HepG2 (cell line): ENCODE data around the gene XAB2. TPM values are rescaled to one million over a fixed set of nuclear protein-coding genes. Genes with fewer than 3 reads are reported as not detected.

Source experiments
- ATAC-seq: fragments of 200-7000 bp; cut with Tn5 transposase; 3 replicates; pipeline ENCODE4 v1.9.1; 2020; ENCODE audit warnings: mild to moderate bottlenecking, moderate library complexity
- BruUV-seq: library from RNA; stranded (reverse); fragments of 400-500 nt; replicated peaks from 2 replicates; lab custom pipeline; 2021; lab: Mats Ljungman, UMichigan
- CTCF ChIA-PET: fragments of 300-600 bp; formaldehyde crosslinking; extraction: SDS; loops from one replicate; lab custom pipeline; 2021; ENCODE audit warnings: low total read pairs, inconsistent platforms, low intra/inter-chr PET ratio; lab: Yijun Ruan, JAX
- POLR2A ChIA-PET: fragments of 350-600 bp; sonication (Branson Sonifier 250); formaldehyde crosslinking; loops from one replicate; lab custom pipeline; 2020; ENCODE audit warnings: antibody characterized with exemption, inconsistent platforms; lab: Yijun Ruan, JAX
- DNase-seq: peaks from one replicate; pipeline ENCODE4 v3.0.0-alpha.2; 2015; ENCODE audit warnings: low spot score
- FAIRE-seq: peaks from 3 replicates; lab custom pipeline; 2011; peaks lifted over from hg19 to GRCh38; lab: Jason Lieb, UNC
- H2AFZ ChIP-seq: one replicate; pipeline ENCODE4 v1.6.1; 2011; ENCODE audit warnings: low read length, inconsistent platforms
- H3K27ac ChIP-seq: fragments of 300-600 bp; 3 replicates; pipeline ENCODE4 v1.8.0; 2011; ENCODE audit warnings: mixed run types, mild to moderate bottlenecking, mixed read lengths, low read length, inconsistent platforms; ENCODE audit not compliant: insufficient read depth; ENCODE audit errors: extremely low read length
- H3K27me3 ChIP-seq, 2 experiments: fragments of 200-600 bp in 1 of 2; 2 replicates in 1 of 2; 3 replicates in 1 of 2; pipeline versions ENCODE4 v1.6.0 to v1.8.0; 2011; ENCODE audit warnings: low read length in 2 of 2, mild to moderate bottlenecking in 2 of 2, moderate library complexity in 2 of 2, inconsistent platforms in 1 of 2; ENCODE audit not compliant: insufficient read depth in 2 of 2, control insufficient read depth in 1 of 2
- H3K36me3 ChIP-seq, 2 experiments: fragments of 200-600 bp in 1 of 2; replicated peaks in 1 of 2; 2 replicates in 1 of 2; 3 replicates in 1 of 2; pipeline versions ENCODE4 v1.5.1 to v1.8.0; 2011; ENCODE audit warnings: low read length in 2 of 2, inconsistent platforms in 1 of 2; ENCODE audit not compliant: insufficient read depth in 2 of 2, control insufficient read depth in 1 of 2
- H3K4me1 ChIP-seq: 2 replicates; pipeline ENCODE4 v1.5.1; 2012; ENCODE audit warnings: low read length, inconsistent platforms; ENCODE audit not compliant: insufficient read depth
- H3K4me2 ChIP-seq: 2 replicates; pipeline ENCODE4 v1.6.0; 2011; ENCODE audit warnings: low read depth, low read length, inconsistent platforms
- H3K4me3 ChIP-seq, 3 experiments: fragments of 200-600 bp in 1 of 3; sonication (generic), shearing (Covaris generic) in 1 of 3; replicated peaks in 1 of 3; 2 replicates each; pipeline ENCODE4 v1.5.1; 2011 to 2016; ENCODE audit warnings: low read length in 3 of 3, inconsistent platforms in 2 of 3, low read depth in 2 of 3, mild to moderate bottlenecking in 2 of 3, control low read depth in 1 of 3, mixed read lengths in 1 of 3; ENCODE audit not compliant: insufficient read depth in 1 of 3
- H3K79me2 ChIP-seq: one replicate; pipeline ENCODE4 v1.6.1; 2011; ENCODE audit warnings: low read length, inconsistent platforms; ENCODE audit not compliant: insufficient read depth
- H3K9ac ChIP-seq: 2 replicates; pipeline ENCODE4 v1.6.0; 2011; ENCODE audit warnings: mild to moderate bottlenecking, low read depth, low read length, inconsistent platforms; ENCODE audit not compliant: insufficient read depth
- H3K9me3 ChIP-seq: 2 replicates; pipeline ENCODE4 v1.5.1; 2012; ENCODE audit warnings: mild to moderate bottlenecking, low read length
- H4K20me1 ChIP-seq: 2 replicates; pipeline ENCODE4 v1.6.0; 2011; ENCODE audit warnings: inconsistent platforms, mild to moderate bottlenecking, low read length, moderate library complexity; ENCODE audit not compliant: insufficient read depth
- CREM ChIP-seq, 2 experiments: sonication (generic) in 1 of 2; formaldehyde crosslinking in 1 of 2; IDR thresholded peaks; 2 replicates each; pipeline versions ENCODE4 v1.4.0 to v1.6.1; 2016 to 2020; ENCODE audit warnings: antibody characterized with exemption in 1 of 2, mild to moderate bottlenecking in 1 of 2, missing genetic modification reagents in 1 of 2
- NONO ChIP-seq, 2 experiments: fragments of 450-650 bp in 1 of 2; sonication (generic) in 1 of 2; formaldehyde crosslinking in 1 of 2; IDR thresholded peaks in 1 of 2; conservative IDR thresholded peaks in 1 of 2; 2 replicates each; pipeline versions ENCODE4 v1.6.1 to v1.8.0; 2017 to 2022; ENCODE audit warnings: mild to moderate bottlenecking in 1 of 2, missing genetic modification reagents in 1 of 2, moderate library complexity in 1 of 2
- PHF5A ChIP-seq: IDR thresholded peaks from one replicate; pipeline ENCODE4 v1.6.1; 2018; ENCODE audit warnings: low read depth, missing genetic modification reagents; ENCODE audit not compliant: unreplicated experiment
- SSRP1 ChIP-seq: IDR thresholded peaks from 2 replicates; pipeline ENCODE4 v1.6.1; 2016; ENCODE audit warnings: control low read depth
- THYN1 ChIP-seq: sonication (generic); formaldehyde crosslinking; IDR thresholded peaks from 2 replicates; pipeline ENCODE4 v1.8.1; 2023; ENCODE audit warnings: low read depth, mild to moderate bottlenecking, moderate library complexity, missing genetic modification reagents, borderline replicate concordance
- U2AF1 ChIP-seq: fragments of 200-400 bp; formaldehyde crosslinking; optimal IDR thresholded peaks from 2 replicates; pipeline ENCODE3; 2017; ENCODE audit warnings: mild to moderate bottlenecking, low read depth, low read length
- WIZ ChIP-seq: sonication (generic); formaldehyde crosslinking; IDR thresholded peaks from 2 replicates; pipeline ENCODE4 v1.5.1; 2020; ENCODE audit warnings: mild to moderate bottlenecking, missing genetic modification reagents
- ZNF263 ChIP-seq: sonication (generic); formaldehyde crosslinking; IDR thresholded peaks from 2 replicates; pipeline ENCODE4 v1.4.0; 2020; ENCODE audit warnings: missing genetic modification reagents
- ZNF556 ChIP-seq: sonication (generic); formaldehyde crosslinking; IDR thresholded peaks from 2 replicates; pipeline ENCODE4 v1.4.0; 2020; ENCODE audit warnings: mild to moderate bottlenecking, missing genetic modification reagents, borderline replicate concordance
- ZNF780A ChIP-seq: sonication (generic); formaldehyde crosslinking; IDR thresholded peaks from 2 replicates; pipeline ENCODE4 v1.8.0; 2022; ENCODE audit warnings: mild to moderate bottlenecking, missing genetic modification reagents, moderate library complexity
- WGBS: methylation state at CpG from one replicate; pipeline ENCODE4 v1.1.6; 2017; ENCODE audit warnings: low lambda C conversion rate; 5-methylcytosine and 5-hydroxymethylcytosine counted together
- in situ Hi-C: cut with HindIII; loops from 2 replicates; pipeline ENCODE4 v1.10.0; 2017; ENCODE audit warnings: low pct_unique_long_range_greater_than_20kb; ENCODE audit not compliant: extremely low pct_ligation_motif_present
- intact Hi-C: fragments of 100-400 bp; cut with micrococcal nuclease; formaldehyde crosslinking; loops from one replicate; pipeline ENCODE4 v1.10.0; 2022; ENCODE audit not compliant: unreplicated experiment
- polyA plus RNA-seq, 8 experiments: library from polyadenylated mRNA; depleted of rRNA in 3 of 8; stranded (reverse) in 7 of 8; unstranded in 1 of 8; fragments of >200 nt; fragmentation: Illumina TruSeq in 4 of 8; extraction: Trizol in 4 of 8; gene quantifications; 2 replicates each; pipeline versions ENCODE4 v1.2.1 to v1.2.3, GENCODE V29; 2011 to 2016; ENCODE audit warnings: low read depth in 4 of 8, missing spikeins in 1 of 8, mixed read lengths in 1 of 8; ENCODE audit not compliant: insufficient read depth in 1 of 8
- total RNA-seq, 5 experiments: library from RNA; depleted of rRNA; stranded (reverse); fragments of >200 nt; fragmentation: Illumina TruSeq; extraction: Trizol; gene quantifications; 2 replicates each; pipeline ENCODE4 v1.2.3, GENCODE V29; 2016; ENCODE audit warnings: low read depth in 1 of 5
- TF ChIP-seq, protein P1 (sequence below): sonication (generic); formaldehyde crosslinking; IDR thresholded peaks from 2 replicates; pipeline ENCODE4 v1.4.0; 2020; ENCODE audit warnings: missing genetic modification reagents
- TF ChIP-seq, protein P2 (sequence below): sonication (generic); formaldehyde crosslinking; IDR thresholded peaks from 2 replicates; pipeline ENCODE4 v1.4.0; 2020; ENCODE audit warnings: mild to moderate bottlenecking, missing genetic modification reagents
- TF ChIP-seq, protein P3 (sequence below): sonication (generic); formaldehyde crosslinking; IDR thresholded peaks from 2 replicates; pipeline ENCODE4 v1.5.1; 2020; ENCODE audit warnings: missing genetic modification reagents, mild to moderate bottlenecking, borderline replicate concordance
- TF ChIP-seq, protein P4 (sequence below): sonication (generic); formaldehyde crosslinking; IDR thresholded peaks from 2 replicates; pipeline ENCODE4 v1.5.0; 2020; ENCODE audit warnings: missing genetic modification reagents
- TF ChIP-seq, protein P5 (sequence below): sonication (generic); formaldehyde crosslinking; IDR thresholded peaks from 2 replicates; pipeline ENCODE4 v1.8.0; 2022; ENCODE audit warnings: missing genetic modification reagents, low read depth, mild to moderate bottlenecking, borderline replicate concordance

Gene XAB2
- total and polyA plus RNA-seq, 2 of the 13 experiments (the other 11 are each of a cell fraction or from before 2014, with no cell fraction given): 6.2 to 23.9 TPM

DNA sequence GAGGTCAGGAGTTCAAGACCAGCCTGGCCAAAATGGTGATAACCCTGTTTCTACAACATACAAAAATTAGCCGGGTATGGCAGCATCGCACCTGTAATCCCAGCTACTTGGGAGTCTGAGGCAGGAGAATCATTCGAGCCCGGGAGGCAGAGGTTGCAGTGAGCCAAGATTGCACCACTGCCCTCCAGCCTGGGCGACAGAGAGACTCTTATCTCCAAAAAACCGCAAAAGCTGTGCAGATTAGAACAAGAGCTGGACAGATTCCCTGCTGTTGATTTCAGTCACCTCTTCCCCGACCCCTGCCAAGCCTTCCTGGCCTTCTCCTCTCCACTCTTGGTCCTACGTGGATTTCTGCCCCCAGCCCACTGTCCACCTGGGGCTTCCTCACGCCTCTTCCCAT is 25.4 kb downstream of the XAB2 start:
- intact Hi-C loops (no loop called here), in situ Hi-C loops (no loop called here)
- Histone ChIP-seq H3K27ac (no peak overlapping the region), H3K4me2 (no peak overlapping the region), H3K9me3 (no peaks in the 10 kb centered on the region), H3K4me3 (no peak overlapping the region), H3K27me3 (no peaks in the 10 kb centered on the region), H3K4me1 (no peaks in the 10 kb centered on the region; the same call in 1 of the 2 replicates), H3K79me2 (peaks cover 38% of the 10 kb centered on the region), H3K36me3 (peaks cover 25 to 46% of the 10 kb centered on the region in 2 experiments), H3K9ac (no peak overlapping the region), H2AFZ (no peak overlapping the region), H4K20me1 (peaks cover 42% of the 10 kb centered on the region)
- DNase-seq (no peak), FAIRE-seq (no peak), ATAC-seq (no peak)
- BruUV-seq: no TSS peak
- CTCF ChIA-PET: no interaction called here
- POLR2A ChIA-PET: no interaction called here
- 95% methylated on average over 7 of the region's 9 CpGs for WGBS
- TF ChIP-seq ZNF780A (CRISPR knock-in tag) (no peak), U2AF1 (no peak), WIZ (CRISPR knock-in tag) (no peak), THYN1 (CRISPR knock-in tag) (no peak), SSRP1 (CRISPR knock-in tag) (no peak), NONO (IDR thresholded peaks at IDR 0.05) (no peak), NONO (CRISPR knock-in tag; conservative IDR thresholded peaks at IDR 0.05) (no peak), ZNF263 (CRISPR knock-in tag) (no peak), ZNF556 (CRISPR knock-in tag) (no peak), CREM (IDR thresholded peaks at IDR 0.05) (no peak), CREM (CRISPR knock-in tag; IDR thresholded peaks at IDR 0.05) (no peak), PHF5A (CRISPR knock-in tag) (no peak)
- TF ChIP-seq, protein P1, sequence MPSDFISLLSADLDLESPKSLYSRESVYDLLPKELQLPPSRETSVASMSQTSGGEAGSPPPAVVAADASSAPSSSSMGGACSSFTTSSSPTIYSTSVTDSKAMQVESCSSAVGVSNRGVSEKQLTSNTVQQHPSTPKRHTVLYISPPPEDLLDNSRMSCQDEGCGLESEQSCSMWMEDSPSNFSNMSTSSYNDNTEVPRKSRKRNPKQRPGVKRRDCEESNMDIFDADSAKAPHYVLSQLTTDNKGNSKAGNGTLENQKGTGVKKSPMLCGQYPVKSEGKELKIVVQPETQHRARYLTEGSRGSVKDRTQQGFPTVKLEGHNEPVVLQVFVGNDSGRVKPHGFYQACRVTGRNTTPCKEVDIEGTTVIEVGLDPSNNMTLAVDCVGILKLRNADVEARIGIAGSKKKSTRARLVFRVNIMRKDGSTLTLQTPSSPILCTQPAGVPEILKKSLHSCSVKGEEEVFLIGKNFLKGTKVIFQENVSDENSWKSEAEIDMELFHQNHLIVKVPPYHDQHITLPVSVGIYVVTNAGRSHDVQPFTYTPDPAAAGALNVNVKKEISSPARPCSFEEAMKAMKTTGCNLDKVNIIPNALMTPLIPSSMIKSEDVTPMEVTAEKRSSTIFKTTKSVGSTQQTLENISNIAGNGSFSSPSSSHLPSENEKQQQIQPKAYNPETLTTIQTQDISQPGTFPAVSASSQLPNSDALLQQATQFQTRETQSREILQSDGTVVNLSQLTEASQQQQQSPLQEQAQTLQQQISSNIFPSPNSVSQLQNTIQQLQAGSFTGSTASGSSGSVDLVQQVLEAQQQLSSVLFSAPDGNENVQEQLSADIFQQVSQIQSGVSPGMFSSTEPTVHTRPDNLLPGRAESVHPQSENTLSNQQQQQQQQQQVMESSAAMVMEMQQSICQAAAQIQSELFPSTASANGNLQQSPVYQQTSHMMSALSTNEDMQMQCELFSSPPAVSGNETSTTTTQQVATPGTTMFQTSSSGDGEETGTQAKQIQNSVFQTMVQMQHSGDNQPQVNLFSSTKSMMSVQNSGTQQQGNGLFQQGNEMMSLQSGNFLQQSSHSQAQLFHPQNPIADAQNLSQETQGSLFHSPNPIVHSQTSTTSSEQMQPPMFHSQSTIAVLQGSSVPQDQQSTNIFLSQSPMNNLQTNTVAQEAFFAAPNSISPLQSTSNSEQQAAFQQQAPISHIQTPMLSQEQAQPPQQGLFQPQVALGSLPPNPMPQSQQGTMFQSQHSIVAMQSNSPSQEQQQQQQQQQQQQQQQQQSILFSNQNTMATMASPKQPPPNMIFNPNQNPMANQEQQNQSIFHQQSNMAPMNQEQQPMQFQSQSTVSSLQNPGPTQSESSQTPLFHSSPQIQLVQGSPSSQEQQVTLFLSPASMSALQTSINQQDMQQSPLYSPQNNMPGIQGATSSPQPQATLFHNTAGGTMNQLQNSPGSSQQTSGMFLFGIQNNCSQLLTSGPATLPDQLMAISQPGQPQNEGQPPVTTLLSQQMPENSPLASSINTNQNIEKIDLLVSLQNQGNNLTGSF: no peak
- TF ChIP-seq, protein P2, sequence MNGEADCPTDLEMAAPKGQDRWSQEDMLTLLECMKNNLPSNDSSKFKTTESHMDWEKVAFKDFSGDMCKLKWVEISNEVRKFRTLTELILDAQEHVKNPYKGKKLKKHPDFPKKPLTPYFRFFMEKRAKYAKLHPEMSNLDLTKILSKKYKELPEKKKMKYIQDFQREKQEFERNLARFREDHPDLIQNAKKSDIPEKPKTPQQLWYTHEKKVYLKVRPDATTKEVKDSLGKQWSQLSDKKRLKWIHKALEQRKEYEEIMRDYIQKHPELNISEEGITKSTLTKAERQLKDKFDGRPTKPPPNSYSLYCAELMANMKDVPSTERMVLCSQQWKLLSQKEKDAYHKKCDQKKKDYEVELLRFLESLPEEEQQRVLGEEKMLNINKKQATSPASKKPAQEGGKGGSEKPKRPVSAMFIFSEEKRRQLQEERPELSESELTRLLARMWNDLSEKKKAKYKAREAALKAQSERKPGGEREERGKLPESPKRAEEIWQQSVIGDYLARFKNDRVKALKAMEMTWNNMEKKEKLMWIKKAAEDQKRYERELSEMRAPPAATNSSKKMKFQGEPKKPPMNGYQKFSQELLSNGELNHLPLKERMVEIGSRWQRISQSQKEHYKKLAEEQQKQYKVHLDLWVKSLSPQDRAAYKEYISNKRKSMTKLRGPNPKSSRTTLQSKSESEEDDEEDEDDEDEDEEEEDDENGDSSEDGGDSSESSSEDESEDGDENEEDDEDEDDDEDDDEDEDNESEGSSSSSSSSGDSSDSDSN (CRISPR knock-in tag): no peak
- TF ChIP-seq, protein P3, sequence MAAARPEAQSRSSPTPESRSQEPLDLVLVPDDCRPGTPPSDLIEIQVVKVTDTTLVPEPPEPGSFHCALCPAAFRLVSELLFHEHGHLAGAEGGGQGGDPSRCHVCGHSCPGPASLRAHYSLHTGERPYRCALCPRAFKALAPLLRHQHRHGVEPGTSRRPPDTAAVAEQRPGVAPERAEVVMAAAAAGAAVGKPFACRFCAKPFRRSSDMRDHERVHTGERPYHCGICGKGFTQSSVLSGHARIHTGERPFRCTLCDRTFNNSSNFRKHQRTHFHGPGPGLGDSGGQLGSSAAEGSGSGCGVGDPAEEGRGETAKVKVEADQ: no peak
- TF ChIP-seq, protein P4, sequence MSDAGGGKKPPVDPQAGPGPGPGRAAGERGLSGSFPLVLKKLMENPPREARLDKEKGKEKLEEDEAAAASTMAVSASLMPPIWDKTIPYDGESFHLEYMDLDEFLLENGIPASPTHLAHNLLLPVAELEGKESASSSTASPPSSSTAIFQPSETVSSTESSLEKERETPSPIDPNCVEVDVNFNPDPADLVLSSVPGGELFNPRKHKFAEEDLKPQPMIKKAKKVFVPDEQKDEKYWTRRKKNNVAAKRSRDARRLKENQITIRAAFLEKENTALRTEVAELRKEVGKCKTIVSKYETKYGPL (CRISPR knock-in tag): no peak
- TF ChIP-seq, protein P5, sequence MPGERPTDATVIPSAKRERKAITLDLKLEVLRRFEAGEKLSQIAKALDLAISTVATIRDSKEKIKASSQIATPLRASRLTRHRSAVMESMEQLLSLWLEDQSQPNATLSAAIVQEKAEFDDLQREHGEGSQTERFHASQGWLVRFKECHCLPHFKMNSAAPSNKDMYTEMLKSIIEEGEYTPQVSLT (CRISPR knock-in tag): no peak
